HG02798 (cell line): ENCODE data around the gene ZFAND2B.

Experiments
- ATAC-seq: cut with Tn5 transposase; IDR thresholded peaks from one replicate; pipeline ENCODE4 v1.9.1; 2021; ENCODE audit warnings: mild to moderate bottlenecking; ENCODE audit not compliant: unreplicated experiment, poor library complexity

ZFAND2B gene

DNA sequence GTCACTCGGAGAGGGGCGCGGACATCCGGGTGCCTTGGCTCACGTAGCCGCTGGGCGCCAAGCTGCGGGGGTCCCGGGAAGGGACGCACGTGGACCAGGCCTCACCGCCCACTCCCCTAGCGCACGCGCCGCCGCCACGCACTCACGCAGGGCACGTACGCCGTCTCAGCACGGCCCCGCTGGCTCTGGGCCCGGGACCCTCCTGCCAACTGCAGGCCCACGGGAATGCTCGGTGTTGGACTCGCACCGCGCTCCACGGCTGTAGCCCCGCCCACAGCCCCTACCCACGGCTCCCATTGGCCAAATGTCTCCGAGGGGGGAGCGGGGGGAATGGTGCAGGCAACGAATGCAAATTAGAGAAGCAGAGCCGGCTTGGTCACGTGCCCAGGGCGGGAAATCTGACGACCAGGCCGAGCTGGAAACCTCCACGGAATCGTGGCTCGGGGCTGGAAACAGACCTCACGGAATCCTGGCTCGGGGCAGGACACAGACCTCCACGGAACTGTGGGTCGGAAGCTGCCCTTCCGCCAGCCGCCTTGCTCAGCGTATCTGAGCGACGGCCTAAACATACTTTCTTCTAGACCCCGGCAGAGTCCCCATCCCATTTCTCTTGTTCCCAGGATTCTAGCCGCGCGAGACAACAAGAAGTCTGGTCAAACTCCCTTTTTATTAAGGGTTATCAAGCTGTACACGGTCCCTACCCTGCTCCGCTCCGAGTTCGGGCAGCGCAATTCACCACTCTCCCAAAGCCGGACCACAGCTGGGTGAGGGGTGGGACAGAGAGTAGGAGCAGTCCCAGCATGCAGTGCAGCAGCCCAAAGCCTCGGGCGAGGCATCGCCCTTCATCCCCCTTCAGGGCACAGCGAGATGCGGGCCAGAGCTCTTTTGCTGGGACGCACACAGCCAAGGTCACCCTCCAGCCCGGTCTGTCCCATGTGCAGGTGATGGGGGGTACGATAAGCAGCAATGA is 12.4 kb downstream of the ZFAND2B start, which contains the start of gene ABCB6:
Gene ABCB6 (minus strand): TSS at position 227 of the 970 bp plus-strand sequence. CDS start 285 bp downstream, outside the sequence.
- ATAC-seq = peak; percentile 87

DNA sequence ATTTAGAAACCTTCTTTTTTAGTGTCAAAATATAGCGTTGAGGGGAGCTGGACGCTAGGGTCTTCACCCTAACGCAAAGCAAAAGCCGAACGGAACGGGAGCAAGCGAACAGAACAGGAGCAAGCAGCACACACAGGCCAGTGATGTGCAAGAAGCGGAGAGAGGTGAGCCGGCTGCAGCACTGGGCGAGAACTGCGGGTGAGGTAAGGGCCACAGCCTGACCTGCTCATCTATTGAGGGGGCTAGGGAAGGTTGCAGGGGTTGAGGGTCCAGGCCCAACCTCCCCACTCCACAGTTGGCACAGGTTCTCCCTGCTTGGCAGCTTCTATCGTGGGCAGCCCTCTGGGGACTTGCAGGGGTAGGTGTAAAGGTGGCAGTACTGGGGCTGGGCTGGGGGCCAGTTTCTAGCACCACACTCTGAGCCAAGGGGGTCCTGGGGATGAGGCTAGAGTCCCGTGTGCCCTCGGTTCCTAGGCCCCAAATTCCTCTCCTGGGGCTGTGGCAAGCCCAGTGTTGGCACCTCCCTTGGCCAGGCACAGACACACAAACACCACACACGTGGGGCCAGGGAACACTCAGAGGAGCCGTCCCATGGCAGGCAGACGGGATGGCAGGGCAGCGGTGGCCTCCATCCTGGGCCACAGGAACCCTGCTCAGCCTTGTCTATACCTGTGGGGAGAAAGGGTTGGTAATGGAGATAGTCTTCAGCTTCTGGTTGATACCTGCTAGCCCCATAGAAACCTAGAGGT is 13.4 kb downstream of the ZFAND2B start:
- no peak for ATAC-seq

DNA sequence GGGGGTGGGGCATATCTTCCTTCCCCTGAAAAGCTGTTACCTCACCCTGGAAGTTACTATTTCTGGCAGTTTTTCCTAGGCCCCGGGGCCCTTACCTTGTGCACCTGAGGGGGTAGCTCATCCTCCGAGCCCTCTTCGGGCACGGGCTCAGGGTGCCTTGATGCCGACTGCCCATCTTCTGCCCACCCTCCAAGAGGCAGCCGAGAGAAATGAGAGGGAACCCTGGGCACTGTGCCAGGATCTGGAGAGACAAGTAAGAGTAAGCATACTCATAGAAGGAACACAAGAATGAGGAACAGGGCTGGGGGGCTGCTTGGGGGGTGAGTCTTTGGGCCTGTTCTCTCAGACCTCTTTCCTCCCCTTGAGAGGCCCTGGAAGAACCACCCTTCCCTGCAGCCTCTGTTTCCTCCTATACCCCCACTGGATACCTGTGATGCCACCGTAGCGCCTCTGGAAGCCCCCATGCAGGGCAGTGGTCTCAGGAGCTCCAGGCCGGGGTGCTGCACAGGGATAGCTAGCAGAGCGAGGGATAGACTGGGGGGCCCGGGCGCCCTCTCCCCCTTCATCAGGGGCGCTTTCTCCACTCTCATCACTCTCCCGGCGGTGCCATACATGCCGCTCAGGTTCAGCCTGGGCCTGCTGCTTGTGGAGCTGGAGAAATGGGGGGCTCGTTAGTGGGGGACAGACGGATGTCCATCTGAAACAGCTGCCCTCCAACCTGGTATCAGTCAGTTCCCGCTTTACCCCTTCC is 14.2 kb downstream of the ZFAND2B start:
- no peak for ATAC-seq

DNA sequence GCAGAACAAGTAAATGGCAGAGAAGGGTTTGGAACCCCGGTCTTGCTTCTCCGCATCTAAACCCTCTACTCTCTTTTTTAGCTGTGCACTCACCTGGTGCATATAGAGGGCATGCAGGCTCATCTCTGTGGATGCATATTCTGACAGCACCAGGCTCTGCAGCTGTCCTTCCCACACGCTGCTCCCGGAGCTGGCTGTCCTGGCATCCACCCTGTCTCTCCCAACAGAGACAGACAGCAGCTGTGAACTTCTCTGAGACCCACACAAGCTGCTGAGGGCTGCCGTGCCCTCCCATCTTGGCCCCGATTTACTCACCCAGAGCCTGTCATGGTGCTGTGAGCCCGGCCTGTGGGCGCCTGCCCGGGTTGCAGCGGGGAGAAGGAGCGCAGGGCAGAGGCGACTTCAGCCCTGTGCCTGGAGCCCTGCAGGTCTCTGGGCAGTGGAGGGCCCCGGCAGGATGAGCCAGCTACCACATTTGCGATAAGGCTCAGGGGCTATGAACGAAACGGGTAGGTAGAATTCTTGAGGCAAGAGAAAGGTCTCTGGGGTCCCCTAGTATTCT is 15.5 kb downstream of the ZFAND2B start:
- no peak for ATAC-seq

DNA sequence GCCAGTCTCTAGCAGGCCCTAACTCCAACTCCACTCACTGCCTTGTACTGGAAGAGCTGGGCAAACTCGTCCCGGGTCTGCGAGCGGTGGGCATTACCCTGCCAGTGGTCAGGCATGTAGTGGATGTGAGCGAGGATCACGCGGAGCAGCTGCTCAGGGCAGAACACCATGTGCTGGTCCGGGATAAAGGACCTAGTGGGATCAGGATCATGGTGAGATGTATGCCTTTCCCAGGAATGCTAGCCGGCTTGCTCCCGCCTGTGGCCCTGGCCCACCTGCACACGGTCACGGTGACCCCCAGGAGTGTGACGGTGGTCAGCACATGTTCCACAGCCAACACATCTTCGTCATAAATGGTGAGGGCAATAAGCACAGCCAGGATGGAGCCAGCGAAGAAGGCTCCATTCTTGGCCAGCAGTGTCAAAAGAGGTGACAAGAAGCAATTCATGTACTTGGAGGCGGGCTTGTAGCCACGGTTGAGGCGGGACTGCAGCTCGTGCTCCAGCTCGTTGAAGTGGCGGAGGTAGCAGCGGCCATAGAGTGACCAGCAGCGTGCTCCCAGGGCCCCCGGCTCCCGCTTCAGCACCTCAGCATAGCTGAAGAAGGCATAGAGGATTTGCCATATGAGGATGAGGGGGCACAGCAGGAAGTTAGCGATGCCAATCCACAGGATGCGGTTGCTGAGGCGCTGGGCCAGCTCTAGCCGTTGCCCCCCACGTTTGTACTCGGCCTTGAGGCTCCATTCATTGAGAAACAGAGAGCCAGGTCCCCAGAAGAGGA is 17.4 kb downstream of the ZFAND2B start:
- ATAC-seq = no peak

DNA sequence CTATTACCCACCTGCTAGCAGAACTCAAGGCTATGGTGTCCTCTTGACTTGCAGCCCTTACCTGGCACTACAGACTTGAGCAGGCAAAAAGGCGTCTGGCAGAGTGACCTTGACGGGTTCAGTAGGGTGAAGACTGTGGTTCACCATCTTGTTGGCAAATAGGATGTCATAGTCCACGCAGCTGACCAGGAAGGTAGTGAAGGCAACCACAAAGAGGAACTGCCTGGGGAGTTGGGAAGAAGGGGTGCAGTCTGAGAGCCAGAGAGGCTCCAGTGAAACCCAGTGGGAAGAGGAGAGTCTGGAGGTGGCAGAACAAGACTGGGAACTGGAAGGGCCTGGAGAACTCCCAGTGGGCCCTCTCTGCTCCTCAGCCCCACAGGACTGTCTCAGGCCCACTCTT is 18.8 kb downstream of the ZFAND2B start:
- ATAC-seq = no peak

DNA sequence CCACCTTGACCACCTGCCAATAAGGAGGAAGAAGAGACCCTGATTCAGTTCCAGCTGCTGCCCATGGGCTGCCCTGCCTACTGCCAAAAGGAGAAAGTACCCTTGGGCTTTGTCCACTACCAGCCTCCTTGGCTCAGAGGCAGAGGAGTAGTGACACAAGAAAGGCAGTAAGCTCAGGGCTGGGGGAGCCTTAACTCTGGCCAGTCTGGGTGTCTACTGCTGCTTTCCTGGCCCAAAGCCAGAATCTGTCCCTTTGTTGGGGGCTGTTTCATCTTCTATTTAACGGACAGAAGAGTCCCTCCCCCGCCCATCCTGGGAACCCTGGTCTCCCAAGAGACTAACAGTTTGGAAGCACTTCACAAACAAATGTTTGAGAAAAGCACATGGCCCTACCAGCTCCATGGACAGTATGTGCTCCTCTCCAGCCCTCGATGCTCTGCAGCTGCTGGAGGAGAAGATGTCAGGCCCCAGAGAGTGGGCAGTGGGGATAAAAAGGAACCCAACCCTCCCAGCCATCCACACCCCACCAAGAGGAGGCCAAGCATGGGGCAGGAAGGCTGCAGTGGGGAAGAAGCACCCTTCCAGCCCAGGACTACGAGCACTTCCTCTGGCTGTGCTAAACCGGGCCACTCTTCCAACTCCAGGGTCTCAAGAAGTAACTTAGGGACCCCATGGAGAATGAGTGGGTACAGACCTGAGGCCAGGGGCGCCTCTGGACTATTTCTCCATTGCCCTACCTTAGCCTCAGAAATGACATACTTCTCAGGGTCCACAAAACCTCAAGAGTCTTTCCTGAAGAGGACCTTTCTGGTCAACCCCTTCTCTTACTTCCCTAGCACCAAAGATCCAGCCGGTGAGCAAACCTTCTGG is 21.7 kb downstream of the ZFAND2B start:
- ATAC-seq = no peak

DNA sequence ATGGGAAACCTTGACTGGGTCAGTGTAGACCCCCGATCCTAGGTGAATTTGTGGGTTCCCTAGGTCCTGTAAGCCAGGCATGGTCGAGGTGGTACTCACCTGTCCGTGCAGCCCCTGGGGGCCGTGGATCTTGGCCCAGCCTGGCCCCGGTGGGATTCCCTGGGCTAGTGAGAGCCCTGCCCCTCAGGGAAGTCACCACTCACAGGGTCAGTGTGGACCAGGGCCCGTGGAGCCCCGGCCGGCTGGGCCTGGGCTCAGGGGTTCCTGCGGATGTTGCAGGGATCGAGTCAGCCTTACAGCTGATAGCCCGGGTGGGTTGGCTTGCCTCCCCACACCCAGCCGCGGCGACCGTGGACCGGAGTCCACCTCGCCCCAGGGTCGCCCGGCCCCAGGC is 22.3 kb downstream of the ZFAND2B start:
- no peak for ATAC-seq

DNA sequence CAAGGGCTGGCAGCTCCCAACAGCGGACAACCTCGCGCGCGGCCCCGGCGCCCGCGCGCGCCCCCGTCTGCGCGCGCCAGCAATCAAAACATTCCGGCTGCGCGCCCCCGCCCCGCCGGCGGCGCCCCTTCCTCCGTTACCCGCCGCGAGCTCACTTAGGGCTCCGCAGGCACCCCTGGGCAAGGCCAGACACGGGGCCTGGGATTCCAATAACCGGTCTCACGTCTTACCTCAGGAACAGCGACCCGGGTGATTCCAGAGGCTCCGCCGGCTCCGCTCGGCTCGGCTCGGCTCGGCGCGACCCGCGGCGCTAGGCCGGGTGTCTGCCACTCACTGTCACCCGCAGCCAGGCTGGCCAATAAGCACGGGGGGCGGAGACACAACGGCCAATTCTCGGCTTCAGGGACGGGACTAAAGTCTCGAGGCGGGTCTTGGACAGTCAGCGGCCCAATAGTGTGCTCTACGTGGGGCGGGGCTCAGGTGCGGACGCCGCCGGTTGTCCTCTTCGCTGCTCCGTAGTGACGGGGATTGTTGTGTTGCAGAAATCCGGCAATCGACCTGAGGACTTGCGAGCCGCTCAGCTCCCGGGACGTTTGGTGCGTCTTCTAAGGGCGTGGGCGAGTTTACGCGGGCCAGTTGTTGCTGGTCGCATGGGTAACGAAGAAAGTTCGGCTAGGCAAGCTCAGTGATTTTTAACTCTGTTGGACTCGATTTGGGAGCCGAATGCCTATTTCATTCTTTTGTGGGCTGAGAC is 22.9 kb downstream of the ZFAND2B start, which contains the start of the genes ANKZF1 and ATG9A:
Gene ANKZF1 (plus strand): TSS at position 502 of the 754 bp plus-strand sequence. CDS start 452 bp downstream, outside the sequence.
Gene ATG9A (minus strand): TSS at position 332 of the 754 bp plus-strand sequence. CDS start 1,612 bp downstream, outside the sequence.
- ATAC-seq = peak; percentile 98

DNA sequence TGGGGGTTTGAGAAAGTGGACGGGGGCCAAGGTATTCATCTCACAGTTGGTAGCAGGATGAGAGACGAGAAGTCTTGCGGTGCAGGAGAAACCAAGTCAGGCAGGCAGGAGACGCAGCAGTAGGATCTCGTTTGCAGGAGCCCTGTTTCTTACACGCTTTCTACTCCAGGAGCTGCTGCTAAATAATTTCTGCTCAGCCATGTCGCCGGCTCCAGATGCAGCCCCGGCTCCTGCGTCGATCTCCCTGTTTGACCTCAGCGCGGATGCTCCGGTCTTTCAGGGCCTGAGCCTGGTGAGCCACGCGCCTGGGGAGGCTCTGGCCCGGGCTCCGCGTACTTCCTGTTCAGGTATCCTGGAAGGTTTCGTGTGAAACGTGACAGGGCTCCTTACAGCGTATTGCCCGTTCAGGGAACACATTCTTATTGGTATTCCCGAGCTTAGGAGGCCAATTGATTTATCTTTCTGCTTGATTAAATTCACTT is 23.5 kb downstream of the ZFAND2B start:
- no peak for ATAC-seq

DNA sequence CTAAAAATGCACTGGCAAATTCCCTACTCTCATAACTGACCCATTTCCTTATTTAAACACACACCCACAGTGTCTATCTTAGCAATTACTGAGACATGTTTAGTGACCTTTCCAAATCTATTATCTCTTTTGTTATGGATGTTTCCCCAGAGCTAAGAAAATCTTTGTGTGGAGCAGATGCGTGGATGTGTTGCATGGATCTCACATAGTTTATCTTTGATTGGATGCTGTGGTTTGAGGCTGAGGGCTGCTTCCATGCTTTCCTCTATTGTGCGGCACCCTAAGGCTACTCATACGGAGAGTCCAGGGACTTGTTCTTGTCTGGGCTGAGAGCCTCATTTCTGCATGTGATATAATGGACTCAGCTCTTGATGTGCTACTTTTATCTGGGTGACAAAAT is 27.7 kb downstream of the ZFAND2B start:
- no peak for ATAC-seq

DNA sequence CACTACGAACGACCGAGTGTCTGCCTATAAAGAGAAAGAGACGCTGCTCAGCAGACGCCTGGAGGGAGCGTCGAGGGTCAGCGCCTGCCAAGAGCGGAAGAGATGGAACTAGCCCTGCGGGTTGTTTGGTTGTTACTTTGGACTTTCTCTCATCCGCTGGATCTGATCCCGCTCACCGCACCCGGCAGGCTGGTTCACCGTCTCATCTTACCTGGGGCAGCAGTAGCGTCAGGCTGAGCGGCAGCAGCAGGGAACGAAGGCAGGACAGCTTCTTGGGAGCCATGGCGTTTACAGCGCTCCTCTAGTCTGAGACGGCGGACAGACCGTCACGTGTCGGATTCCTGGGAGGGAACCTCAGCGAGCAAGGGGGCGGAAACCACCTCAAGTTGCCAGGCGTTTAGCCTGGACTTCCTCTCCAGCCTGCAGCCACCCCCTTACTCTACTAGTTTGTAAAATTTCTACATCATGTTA is 36.7 kb downstream of the ZFAND2B start:
- no peak for ATAC-seq

DNA sequence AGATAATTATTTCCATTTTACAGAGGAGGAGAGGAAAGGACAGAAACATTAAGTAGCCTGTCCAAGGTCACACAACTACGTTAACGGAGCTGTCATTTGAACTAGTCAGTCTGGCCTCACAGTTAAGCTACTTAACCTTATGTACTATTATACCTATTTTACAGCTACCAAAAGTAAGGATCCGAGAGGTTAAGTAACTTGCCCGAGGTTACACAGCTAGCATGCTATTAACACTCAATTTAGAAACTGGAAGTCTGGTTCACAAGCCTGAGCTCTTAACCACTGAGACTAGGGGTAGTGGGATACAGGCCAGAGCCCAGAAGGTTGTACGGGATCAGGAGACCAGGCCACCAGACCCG is 38.2 kb downstream of the ZFAND2B start:
- ATAC-seq = no peak

DNA sequence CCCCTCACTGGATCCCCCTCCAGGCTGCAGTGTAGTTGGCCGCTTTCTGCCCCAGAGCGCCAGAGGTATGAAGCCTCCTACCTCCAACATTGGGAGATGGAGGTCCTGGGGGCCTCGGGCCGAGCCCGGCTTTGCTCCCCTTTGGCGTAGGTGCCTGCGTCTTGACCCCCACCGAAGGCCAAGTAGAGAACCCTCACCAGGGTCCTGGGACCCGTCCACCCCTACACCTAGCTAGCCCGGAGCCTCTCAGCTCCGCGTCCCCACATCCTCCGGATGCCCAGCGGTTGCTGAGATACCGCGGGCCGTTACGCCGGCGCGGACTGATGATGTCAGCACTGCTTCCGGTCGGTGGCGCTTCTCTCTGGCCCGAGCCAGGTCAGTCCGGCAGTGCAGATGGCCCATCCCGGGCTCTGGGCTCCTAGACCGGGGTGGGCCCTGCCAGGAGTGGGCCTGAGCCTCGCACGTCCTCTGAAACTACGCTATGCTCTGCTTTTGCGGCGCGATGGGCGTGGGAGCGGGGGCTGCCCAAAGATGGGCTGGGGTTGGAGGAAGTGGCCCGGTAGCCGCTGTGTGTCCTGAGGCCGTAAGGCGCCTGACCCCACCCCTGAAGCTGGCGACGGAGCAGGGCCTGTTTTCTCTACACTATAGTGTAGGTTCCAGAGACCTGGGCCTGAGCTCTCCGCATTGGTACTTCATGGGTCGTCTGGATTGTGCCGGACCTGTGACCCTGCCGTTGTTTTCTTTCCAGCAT is 38.7 kb downstream of the ZFAND2B start, which contains the start of the genes GLB1L and STK16:
Gene GLB1L (minus strand): TSS at position 297 of the 751 bp plus-strand sequence. CDS start 1,871 bp downstream, outside the sequence.
Gene STK16 (plus strand): TSS at position 332 of the 751 bp plus-strand sequence. CDS start 521 bp downstream, outside the sequence.
- peak; percentile 80 for ATAC-seq

DNA sequence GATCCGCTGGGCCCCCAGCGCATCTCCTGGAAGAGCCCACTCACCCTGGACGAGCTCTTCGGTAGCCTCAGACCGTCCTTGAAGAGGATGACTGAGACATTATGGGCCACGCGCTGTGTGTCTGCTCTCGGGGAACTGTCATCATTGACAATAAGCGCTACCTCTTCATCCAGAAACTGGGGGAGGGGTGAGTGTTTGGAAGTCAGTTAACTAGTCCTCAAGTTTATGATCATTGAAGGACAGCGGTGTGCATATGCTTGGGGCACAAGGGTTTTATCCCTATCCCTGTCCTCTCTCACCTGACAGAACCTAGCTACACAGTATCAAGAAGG is 39.3 kb downstream of the ZFAND2B start:
- no peak for ATAC-seq

DNA sequence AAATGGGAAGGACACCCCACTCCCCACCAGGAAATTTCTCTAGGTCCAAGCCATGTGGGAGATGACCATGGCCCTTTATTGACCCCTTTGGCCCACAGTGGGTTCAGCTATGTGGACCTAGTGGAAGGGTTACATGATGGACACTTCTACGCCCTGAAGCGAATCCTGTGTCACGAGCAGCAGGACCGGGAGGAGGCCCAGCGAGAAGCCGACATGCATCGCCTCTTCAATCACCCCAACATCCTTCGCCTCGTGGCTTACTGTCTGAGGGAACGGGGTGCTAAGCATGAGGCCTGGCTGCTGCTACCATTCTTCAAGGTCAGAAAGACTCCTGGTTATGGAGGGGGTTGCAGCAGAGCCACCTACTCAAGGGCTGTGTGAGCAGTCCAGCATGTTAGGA is 40.0 kb downstream of the ZFAND2B start:
- no peak for ATAC-seq
